ENCODE measurements around the gene ARID1B. TPM values are rescaled to one million over a fixed set of nuclear protein-coding genes. Genes with fewer than 3 reads are reported as not detected.

The ARID1B gene
- total RNA-seq, 1 donor from 2014 or later = 75.4 TPM

GRCh38 chr6:157253699-157254098 is 476.5 kb downstream of the ARID1B start:
- Histone ChIP-seq H3K9ac (ENCODE audit: low read length) (no peak overlapping the region), H3K27ac (ENCODE audit: low read depth, low read length) (no peak overlapping the region), H3K4me3 (ENCODE audit: insufficient read depth, low read depth, low read length) (no peak overlapping the region), H3K36me3 (ENCODE audit: insufficient read depth, low read length) (no peaks in the 10 kb centered on the region), H3K4me2 (ENCODE audit: low read length) (no peak overlapping the region), H4K20me1 (ENCODE audit: insufficient read depth, low read length) (no peaks in the 10 kb centered on the region), H3K9me3 (ENCODE audit: insufficient read depth, low read depth, low read length) (no peaks in the 10 kb centered on the region), H3K4me1 (ENCODE audit: insufficient read depth, low read length) (no peaks in the 10 kb centered on the region), H3K27me3 (ENCODE audit: insufficient read depth, low read length) (peaks cover 19% of the 10 kb centered on the region), H2AFZ (ENCODE audit: low read depth, low read length) (no peak overlapping the region), H3K79me2 (ENCODE audit: insufficient read depth, low read length) (no peaks in the 10 kb centered on the region)
- H3K27ac Mint-ChIP-seq (ENCODE audit: unreplicated experiment) = no peak overlapping the region
- FAIRE-seq (no peak), DNase-seq (ENCODE audit: low read depth) (no peak)
- no peaks in the 10 kb centered on the region for H3K4me1 Mint-ChIP-seq (ENCODE audit: low read depth, unreplicated experiment)
- H3K4me3 Mint-ChIP-seq (ENCODE audit: unreplicated experiment) = no peak overlapping the region
- H3K27me3 Mint-ChIP-seq (ENCODE audit: low read depth, unreplicated experiment) = peaks cover 55% of the 10 kb centered on the region
- TF ChIP-seq CTCF (IDR thresholded peaks at IDR 0.05; ENCODE audit: insufficient read depth, low read depth, low read length) = no peak
- TF ChIP-seq EZH2 (IDR thresholded peaks at IDR 0.05; ENCODE audit: insufficient read depth, low read length) = no peak
- H3K36me3 Mint-ChIP-seq (ENCODE audit: low read depth, unreplicated experiment) = no peaks in the 10 kb centered on the region
- peaks cover 5% of the 10 kb centered on the region for H3K9me3 Mint-ChIP-seq (ENCODE audit: unreplicated experiment)

- Histone ChIP-seq H4K20me1 (ENCODE audit: insufficient read depth, low read length) (no peaks in the 10 kb centered on the region), H3K4me3 (ENCODE audit: insufficient read depth, low read depth, low read length) (no peak overlapping the region), H3K9ac (ENCODE audit: low read length) (no peak overlapping the region), H3K79me2 (ENCODE audit: insufficient read depth, low read length) (no peaks in the 10 kb centered on the region), H3K27ac (ENCODE audit: low read depth, low read length) (no peak overlapping the region), H3K27me3 (ENCODE audit: insufficient read depth, low read length) (peaks cover 19% of the 10 kb centered on the region), H2AFZ (ENCODE audit: low read depth, low read length) (no peak overlapping the region), H3K36me3 (ENCODE audit: insufficient read depth, low read length) (no peaks in the 10 kb centered on the region), H3K9me3 (ENCODE audit: insufficient read depth, low read depth, low read length) (no peaks in the 10 kb centered on the region), H3K4me1 (ENCODE audit: insufficient read depth, low read length) (no peaks in the 10 kb centered on the region), H3K4me2 (ENCODE audit: low read length) (no peak overlapping the region)
- no peak overlapping the region for H3K4me3 Mint-ChIP-seq (ENCODE audit: unreplicated experiment)
- DNase-seq (ENCODE audit: low read depth) (no peak), FAIRE-seq (no peak)
- H3K36me3 Mint-ChIP-seq (ENCODE audit: low read depth, unreplicated experiment) = no peaks in the 10 kb centered on the region
- H3K27ac Mint-ChIP-seq (ENCODE audit: unreplicated experiment) = no peak overlapping the region
- H3K4me1 Mint-ChIP-seq (ENCODE audit: low read depth, unreplicated experiment) = peaks cover 2% of the 10 kb centered on the region
- H3K9me3 Mint-ChIP-seq (ENCODE audit: unreplicated experiment) = peaks cover 4% of the 10 kb centered on the region
- peaks cover 53% of the 10 kb centered on the region for H3K27me3 Mint-ChIP-seq (ENCODE audit: low read depth, unreplicated experiment)
- TF ChIP-seq CTCF (IDR thresholded peaks at IDR 0.05; ENCODE audit: insufficient read depth, low read depth, low read length) (no peak), EZH2 (IDR thresholded peaks at IDR 0.05; ENCODE audit: insufficient read depth, low read length) (no peak)
These were observed 477.4 kb downstream of the ARID1B start for GRCh38 chr6:157254538-157254937.

- Histone ChIP-seq H3K4me2 (ENCODE audit: low read length) (no peak overlapping the region), H3K4me1 (ENCODE audit: insufficient read depth, low read length) (no peaks in the 10 kb centered on the region), H3K9ac (ENCODE audit: low read length) (no peak overlapping the region), H3K36me3 (ENCODE audit: insufficient read depth, low read length) (no peaks in the 10 kb centered on the region), H2AFZ (ENCODE audit: low read depth, low read length) (no peak overlapping the region), H3K4me3 (ENCODE audit: insufficient read depth, low read depth, low read length) (no peak overlapping the region), H3K79me2 (ENCODE audit: insufficient read depth, low read length) (no peaks in the 10 kb centered on the region), H3K9me3 (ENCODE audit: insufficient read depth, low read depth, low read length) (no peaks in the 10 kb centered on the region), H4K20me1 (ENCODE audit: insufficient read depth, low read length) (no peaks in the 10 kb centered on the region), H3K27ac (ENCODE audit: low read depth, low read length) (no peak overlapping the region), H3K27me3 (ENCODE audit: insufficient read depth, low read length) (peaks cover 17% of the 10 kb centered on the region)
- H3K27me3 Mint-ChIP-seq (ENCODE audit: low read depth, unreplicated experiment) = peaks cover 47% of the 10 kb centered on the region
- H3K27ac Mint-ChIP-seq (ENCODE audit: unreplicated experiment) = no peak overlapping the region
- H3K4me3 Mint-ChIP-seq (ENCODE audit: unreplicated experiment) = no peak overlapping the region
- H3K9me3 Mint-ChIP-seq (ENCODE audit: unreplicated experiment) = peaks cover 4% of the 10 kb centered on the region
- H3K36me3 Mint-ChIP-seq (ENCODE audit: low read depth, unreplicated experiment) = no peaks in the 10 kb centered on the region
- TF ChIP-seq CTCF (IDR thresholded peaks at IDR 0.05; ENCODE audit: insufficient read depth, low read depth, low read length) = no peak
- FAIRE-seq = no peak
- DNase-seq (ENCODE audit: low read depth) = no peak
- H3K4me1 Mint-ChIP-seq (ENCODE audit: low read depth, unreplicated experiment) = peaks cover 6% of the 10 kb centered on the region
These were observed 477.9 kb downstream of the ARID1B start for GRCh38 chr6:157255079-157255478.

Measured in astrocyte (in vitro differentiated cells and primary cell).